ENCODE results near the gene GSTM3. TPM values are rescaled to one million over a fixed set of nuclear protein-coding genes. Genes with fewer than 3 reads are reported as not detected.
A peak's percentile ranks its signal among the peaks of the same experiment; 100 is the strongest.

The GSTM3 gene
- 82.6 TPM for total RNA-seq (ENCODE audit: insufficient read depth, low replicate concordance)

DNA sequence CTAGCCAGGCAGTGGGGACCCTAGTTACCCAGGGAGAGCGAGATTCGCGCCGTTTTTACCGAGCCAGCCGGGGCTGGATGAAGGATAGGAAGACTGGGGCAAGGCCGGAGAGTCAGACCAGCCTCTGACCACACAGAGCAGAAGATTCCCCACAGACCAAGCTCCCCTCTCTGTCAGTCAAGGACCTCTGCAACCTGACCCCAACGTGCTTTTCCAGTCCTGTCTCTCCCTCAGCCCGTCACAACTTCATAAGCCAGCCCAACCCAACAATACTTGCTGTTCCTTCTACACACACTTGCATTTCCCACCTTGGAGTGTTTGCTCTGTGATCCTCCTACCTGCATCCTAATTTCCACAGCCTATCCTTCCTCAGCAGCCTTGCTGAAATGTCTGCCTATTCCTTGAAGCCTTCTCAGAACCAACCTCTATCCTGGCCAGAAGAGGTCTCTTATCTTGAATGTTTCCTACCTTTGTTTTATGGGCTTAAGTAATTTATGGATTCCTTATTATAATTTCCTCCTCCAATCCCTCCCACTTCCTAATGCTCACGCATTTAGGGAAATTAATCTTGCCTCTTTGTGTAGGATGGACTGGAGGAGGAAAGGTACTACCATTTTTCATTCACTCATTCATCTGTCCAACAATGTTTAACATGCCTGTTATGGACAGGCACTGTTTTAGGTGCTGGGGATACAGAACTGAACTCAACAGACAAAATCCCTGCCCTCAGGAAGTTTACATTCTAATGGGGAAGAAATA lies at the start of gene GSTM3:
GSTM3 (minus strand) TSS at position 424 of the 759 bp plus-strand sequence. CDS start 751 bp downstream, outside the sequence.
- DNase-seq (ENCODE audit: low spot score), result peak; percentile 15

DNA sequence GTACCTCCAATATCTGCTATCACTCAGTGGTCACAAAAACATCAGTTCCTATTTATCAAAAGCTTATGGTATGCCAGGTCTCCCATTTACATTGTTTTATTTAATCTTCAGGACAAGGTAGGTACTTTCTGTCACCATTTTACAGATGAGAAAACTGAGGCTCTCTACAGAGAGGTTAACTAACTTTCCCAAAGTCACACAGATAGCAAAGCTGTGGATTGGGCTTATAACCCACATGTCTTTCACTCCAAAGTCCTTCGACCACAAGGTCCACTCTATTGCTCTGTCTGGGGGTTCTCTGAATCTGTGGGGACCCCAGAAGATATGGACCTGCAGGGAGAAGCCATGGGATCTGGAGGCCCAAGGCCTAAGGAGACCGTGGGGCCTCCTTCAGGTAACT lies 49.5 kb upstream of the GSTM3 start:
- no peak for DNase-seq (ENCODE audit: low spot score)

DNA sequence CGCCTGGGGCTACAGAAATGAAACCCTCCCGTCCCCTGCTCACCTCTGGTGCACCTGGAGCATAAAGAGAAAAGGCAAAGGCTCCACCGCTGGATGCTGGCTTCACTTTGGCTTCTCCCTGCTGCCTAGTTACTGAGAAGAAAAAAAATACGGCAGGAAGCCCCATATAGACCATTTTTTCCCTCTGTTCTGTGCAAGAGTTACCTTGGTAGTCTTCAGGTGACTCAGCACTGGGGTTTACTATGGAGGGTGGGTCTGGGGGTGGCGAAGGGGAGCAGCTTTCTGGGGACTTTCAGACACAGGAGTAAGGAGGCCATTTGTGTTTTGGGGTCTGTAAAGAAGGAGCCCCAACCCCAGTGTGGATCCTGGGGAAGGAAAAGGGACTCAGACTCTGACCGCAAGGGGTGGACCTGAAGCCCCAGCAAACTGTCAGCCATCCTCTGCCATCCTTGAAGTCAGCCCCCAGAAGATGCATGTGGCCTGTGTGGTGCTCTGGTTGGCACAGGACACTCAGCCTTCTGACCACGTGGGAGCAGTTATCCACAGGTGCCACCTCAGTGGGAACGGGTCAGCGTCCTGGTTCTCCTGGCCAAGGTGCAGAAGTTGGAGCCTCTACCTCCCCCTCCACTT lies 48.8 kb upstream of the GSTM3 start:
- no peak for DNase-seq (ENCODE audit: low spot score)

DNA sequence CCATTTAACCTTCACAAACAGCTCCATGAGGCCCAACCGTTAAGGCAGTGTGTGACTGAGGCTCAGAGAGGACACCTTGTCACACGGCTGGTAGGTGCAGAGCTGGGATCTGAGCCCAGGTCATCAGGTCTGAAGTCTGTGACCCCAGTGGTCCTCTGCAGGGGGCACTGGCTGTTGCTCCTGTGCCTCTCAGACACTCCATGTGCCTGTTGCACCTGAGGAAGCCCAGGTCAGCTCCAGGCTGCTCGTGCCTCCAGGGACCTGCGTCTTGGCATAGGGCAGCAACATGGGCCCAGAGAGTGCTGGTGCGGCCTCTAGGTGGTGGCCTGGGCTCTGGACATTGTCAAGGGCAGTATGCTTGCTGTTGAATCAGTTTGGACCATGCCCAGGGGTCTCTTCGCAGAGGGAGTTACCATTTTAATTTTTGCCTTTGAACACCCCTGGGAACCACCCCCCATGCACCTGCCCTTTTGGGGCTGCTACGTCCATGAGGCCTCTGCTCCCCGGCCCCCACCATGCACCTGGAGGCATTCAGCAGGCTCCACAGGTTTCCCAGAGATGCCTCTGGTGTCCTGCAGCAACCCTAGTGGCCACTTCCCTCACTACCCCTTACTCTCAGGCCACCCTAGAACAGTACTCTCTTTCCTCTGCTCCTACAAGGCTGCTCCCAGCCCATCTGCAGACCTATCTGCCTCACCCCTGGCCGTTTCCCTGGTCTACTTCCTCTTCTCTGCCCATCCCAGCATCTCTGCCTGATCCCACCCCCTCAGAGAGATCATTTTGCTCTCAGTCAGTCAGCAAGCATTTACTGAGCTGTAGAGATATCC lies 48.1 kb upstream of the GSTM3 start:
- DNase-seq (ENCODE audit: low spot score), result no peak

DNA sequence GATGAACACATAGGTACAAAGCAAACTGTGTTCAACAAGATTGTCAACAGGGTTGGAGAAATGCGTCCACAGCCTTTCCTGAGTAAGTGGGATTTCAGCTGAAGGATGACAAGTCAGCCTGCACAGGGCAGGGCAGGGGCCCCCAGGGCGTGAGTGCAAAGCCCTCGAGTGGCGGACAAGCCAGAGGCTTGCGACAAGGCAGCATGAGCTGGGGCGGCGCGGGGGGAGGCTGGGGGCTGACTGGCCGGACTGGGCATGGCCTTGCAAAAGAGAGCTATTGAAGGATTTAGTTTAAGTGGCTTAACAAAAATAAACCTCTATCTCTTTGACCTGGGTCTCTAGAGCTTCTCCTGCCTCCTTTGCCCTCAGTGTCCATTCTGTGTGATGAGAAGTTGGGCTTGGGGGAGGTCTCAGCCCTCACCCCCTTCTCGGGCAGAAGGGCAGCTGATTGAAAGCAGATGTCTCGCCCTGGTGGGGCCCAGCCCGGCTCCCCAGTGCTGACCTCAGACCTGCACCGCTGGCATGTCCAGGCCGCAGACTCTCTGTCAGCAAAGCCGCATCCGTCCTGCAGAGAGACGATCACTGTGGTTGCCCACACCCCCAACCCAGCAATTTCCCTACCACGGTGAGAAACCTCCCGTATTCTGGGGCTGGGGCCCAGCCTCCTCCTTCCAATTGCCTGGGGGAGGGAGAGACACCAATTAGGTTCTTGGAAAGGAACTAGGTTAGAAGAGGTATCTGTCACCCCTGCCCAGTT lies 47.2 kb upstream of the GSTM3 start:
- no peak for DNase-seq (ENCODE audit: low spot score)

DNA sequence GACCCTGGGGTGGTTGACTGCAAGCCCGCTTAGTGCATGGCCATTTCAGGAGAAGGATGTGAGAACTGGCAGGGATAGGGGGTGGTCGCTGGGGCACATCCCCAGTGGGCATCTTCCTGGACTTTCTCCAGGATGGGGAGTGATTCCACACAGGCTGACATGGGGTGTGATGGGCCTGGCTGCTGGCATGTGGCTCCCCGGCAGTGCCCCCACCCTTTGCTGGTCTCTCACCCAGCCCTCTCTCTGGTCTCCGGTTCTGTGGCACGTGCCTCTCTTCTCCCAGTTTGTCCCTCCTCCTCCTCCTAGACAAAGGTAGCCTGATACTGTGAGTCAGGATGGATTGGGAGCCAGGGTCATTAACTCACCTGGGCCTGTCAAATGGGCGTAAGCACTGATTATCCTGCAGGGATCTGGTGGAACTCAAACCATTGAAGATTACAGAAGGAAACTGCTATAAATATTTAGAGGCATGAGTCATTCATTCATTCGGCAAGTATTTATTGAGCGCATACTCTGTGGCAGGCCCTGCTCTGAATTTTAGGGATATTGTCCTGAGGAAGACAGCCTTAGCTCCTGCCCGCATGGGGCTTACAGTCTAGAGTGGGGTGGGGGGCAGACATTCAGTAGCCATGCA lies 46.5 kb upstream of the GSTM3 start:
- no peak for DNase-seq (ENCODE audit: low spot score)

DNA sequence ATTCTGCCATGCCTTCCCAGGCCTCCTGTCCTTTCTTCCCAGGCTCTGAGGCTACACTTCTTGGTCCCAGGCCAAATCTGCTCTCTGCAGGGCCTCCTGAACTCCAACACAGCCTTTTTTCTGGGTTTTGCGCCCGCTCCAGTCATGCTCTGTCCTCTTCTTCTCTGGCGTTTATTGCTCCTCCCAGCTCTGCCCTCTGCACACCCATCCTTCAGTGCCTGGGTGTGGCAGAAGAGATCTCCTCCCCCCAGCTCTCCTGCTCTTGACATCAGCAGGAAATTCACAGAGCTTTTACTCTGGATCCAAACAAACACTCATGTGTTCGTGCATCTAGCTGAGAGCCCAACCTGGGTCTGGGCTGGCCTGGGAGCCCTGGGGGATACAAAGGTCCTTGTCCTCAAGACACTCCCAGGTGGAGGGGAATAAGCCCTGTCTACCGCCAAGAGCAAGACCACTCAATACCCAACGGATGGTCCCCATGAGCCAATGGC lies 45.7 kb upstream of the GSTM3 start:
- peak; percentile 93 for DNase-seq (ENCODE audit: low spot score)

DNA sequence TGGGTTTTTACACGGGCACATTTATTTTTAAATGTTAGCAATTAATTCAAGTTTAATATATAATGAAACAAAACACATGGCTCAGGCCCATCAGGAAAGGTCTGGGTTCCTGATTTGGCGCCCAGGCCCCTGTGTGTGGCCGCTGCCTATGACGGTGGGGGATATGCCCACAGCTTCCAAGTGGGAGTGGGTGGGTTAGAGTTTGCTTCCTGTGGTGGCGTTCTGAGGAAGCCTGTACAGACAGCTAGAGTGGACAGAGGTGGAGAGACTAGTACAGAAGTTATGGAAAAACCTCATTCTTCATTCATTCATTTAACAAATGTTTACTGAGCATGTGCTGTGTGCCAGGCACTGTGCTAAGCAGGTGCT lies 45.3 kb upstream of the GSTM3 start:
- DNase-seq (ENCODE audit: low spot score), result no peak

DNA sequence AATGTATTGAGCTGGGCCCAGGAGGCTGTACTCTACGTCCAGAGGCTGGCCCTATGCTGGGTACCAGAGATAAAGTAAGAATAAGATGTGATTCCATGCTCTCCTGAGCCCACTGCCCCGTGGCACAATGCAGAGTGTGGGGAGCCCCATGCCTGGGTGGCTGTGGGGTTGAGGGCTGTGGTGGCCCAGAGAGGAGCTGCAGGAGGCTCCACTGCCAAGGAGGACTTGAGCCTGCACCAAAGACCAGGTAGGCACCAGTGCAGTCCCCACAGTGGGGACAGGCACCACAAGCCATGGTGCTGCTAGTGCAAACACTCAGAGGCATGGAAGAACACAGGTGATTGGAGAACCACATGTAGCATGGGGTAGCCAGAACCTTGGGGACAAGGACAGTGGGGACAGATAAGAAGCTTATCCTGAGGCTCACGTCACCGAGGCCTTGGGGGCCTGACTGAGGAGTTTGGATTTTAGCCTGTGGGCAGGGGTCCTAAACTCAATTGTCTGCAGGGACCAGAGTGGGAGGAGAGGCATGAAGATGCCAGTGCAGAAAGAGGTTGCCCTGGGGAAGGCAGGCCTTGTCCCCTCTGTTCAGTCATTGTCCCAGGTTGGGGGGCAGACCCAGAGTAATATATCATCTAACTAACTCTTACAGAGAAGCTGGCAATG lies 44.7 kb upstream of the GSTM3 start:
- DNase-seq (ENCODE audit: low spot score), result no peak

DNA sequence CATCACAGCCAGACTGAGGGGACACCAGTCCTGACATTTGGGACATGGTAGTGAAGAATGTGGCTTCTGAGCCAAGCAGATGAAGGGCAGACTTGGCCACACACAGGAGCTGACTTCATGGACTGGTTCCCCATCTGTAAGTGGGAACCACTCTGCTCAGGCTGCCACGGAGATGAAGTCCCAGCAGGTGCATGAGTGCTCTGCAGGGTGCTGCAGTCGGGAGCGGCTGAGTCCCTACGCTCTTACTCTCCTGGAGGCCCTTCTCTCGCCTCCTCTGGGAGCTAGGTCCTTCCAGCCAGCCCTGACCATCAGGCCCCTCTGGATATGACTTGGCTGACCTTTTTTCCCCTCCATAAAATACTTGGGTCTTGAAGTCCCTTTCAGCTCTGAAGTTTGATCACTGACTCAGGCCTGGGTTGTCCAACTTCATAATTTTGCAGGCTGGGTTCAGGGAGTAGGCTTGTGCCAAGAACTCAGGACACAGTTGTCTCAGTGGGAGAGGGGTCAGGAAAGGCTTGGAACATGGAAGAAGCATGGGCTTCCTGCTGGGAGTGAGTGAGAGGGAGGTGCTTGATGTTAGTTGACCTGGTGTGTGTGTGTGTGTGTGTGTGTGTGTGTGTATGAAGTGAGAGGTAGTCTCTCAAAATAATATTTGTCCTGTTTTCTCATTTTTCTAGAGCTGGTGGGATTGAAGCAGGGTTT lies 43.9 kb upstream of the GSTM3 start:
- no peak for DNase-seq (ENCODE audit: low spot score)

DNA sequence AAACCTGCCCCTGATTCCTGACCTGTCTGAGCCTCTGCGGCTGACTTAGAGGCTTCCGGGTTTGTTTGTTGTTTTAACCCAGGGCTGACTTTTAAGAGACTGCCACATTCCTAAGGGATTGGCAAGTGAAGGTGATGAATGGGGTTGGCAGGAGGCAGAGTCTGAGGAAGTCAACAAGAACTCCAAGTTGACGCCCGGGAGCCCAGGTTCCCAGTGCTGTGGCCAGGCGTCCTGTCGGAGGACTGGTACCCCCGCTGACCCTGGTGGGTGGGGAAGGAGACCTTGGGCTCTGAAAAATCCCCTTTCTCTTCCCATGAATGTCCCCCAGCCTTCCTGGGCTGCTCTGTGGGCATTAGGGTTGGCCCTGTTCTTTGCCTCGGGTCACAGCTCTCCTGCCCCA lies 42.6 kb upstream of the GSTM3 start:
- peak; percentile 63 for DNase-seq (ENCODE audit: low spot score)

DNA sequence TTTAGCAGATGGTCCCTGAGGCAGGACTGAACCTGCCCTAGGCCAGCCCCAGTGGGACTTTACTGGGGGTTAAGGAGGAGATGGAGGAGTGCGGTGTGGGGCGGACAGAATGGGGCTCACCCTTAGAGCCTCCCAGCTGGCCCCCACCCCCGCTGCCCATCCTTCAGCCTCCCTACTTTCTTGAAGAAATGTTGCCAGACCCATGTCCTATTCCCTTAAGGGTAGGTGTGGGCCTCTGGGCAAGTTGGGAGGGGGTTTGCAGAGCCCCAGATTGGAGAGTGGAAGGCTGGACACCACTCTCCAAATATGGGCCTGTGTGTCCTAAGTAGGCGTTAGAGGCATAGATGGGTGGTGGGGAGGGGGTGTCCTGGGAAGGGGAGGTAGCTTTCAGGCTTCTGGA lies 42.1 kb upstream of the GSTM3 start:
- DNase-seq (ENCODE audit: low spot score), result no peak

DNA sequence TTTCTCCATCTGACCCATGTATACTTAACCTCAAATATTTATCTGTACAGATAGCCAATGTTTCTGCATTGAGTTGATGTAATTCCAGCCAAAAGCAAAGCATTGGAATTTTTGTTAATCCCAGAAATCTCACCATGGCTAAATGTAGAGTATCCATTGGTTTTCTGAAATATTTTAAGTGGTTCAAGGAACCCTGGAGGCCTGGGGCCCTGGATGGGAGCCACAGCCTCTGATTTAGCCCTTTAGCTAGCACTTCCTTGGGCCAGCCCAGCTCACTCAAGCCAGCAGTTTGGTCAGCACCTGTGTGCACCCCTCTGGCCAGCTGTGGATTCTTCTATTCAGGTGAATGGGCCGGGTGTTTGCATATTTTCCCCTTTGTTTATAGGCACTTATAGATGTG lies 41.7 kb upstream of the GSTM3 start:
- peak; percentile 88 for DNase-seq (ENCODE audit: low spot score)

DNA sequence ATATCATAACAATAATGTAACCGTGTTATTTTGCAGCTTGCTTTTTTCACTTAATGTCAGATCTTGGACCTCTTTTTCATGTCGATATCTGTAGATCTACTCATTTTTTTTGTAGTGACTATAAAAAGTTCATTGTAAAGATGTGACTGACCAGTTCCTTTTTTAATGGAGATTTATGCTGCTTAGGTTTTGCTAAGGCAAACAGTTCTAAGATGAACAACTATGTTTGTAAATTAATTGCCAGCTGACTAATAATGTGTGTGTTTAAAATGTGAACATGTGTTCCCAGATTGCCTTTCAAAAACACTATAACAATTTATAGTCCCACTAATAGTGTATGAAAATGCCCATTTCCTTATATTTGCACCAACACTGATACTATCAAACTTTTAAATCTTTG lies 41.0 kb upstream of the GSTM3 start:
- no peak for DNase-seq (ENCODE audit: low spot score)

DNA sequence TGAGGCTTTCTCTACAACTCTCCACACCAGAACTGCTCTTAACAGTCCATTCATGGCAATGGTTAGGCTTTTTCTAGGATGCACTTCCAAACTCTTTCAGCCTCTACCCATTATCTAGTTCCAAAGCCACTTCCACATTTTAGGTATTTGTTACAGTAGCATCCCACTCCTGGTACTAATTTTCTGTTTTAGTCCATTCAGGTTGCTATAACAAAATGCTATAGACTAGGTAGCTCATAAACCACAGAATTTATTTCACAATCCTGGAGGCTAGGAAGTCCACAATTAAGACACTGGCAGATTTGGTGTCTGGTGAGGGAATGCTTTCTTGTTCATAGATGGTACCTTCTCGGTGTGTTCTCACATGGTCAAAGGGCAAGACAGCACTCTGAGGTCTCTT lies 40.1 kb upstream of the GSTM3 start:
- no peak for DNase-seq (ENCODE audit: low spot score)

DNA sequence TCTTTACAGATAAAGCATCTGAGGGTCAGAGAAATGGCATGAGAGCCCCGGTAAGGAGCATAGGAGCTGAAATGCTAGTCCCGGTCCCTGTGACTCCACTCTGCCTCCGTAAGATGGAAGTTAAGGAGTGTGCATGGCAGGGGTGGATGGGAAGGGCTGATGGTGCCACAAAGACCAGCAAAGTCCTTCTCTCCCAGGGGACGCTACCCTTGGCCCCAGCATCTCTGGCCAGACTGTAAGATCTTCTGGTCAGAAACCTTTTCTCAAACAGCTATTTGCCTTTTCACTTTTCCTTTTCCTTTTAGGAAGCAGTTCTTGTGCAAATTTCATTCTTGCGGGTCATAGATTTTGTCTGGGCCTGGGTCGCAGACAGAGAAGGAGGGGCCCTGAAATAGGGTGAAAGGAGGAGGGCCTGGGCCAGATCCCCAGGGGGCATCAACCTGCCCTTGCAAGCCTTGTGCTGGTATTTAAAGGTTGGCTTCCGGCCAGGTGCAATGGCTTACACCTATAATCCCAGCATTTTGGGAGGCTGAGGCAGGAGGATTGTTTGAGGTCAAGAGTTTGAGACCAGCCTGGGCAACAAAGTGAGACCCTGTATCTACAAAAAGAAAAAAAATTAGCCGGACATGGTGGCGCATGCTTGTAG lies 37.3 kb upstream of the GSTM3 start:
- no peak for DNase-seq (ENCODE audit: low spot score)

DNA sequence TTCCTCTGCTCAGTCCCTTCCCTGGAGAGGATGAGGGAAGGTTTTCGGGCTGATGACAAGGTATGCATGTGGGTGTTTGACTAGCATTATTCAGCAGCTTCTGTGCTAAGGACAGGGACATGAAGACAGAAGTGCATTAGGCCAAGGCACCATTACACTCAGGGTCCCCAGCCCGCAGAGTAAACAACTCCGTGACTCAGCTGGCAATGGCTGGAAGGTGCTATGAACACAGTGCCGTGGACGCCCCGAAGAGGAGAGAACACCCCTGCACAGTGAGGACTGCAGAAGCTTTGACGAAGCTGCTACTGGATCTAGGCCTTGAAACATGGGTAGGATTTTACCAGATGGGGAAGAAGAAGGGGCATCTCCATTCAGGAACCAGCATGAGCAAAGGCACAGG lies 36.6 kb upstream of the GSTM3 start:
- no peak for DNase-seq (ENCODE audit: low spot score)

DNA sequence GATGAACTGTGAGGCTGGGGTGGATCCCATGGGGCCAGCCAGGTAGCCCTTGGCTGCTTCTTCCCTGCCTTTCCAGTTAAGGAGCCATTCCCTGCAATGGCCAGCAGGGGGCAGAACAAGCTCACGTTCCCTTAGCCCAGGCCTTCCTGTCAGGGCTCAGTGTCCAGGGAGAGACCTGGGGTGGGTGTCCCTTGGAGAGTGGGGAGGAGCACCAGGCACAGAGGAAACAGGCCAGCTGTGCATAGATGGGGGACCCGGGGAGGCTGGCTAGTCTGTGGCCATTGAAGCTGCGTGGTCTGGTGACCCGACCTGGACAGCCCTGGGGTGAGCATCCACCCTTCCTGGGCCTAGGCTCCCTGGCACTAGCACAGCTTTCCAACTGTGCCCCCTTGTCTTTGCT lies 36.1 kb upstream of the GSTM3 start:
- DNase-seq (ENCODE audit: low spot score), result peak; percentile 92

DNA sequence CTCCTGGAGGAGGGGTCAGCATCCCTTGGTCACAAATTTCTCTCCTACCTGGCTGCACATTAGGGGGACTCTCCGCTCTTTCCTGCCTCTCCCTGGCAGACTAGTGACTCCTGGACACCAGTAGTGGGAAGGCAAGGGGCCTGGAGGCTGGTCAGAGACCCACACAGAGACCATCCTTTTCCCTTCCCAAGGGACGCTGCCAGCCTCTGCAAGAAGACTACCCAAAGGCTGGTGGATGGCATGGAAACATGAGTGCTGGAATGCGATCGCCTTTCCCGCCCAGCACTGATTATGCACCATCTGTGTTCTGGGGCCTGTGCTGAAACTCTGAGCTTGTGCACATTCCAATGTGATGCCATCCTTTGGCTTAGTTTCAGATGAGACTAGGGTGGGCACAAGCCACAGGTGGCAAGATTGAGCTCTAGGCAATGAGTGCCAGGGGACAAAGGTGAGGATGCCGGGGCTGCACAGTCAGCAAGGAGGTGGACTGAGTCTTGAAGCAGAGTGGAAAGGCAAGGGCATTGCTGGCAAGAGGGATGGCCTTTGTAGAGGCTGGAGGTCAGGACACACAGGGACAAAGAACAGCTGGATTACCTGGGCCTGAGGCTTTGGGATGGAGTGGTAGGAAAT lies 35.5 kb upstream of the GSTM3 start:
- DNase-seq (ENCODE audit: low spot score), result no peak

Measured in umbilical cord (tissue), 2 donors.